Effector memory CD4-positive, alpha-beta T cell (primary cell): ENCODE results near the gene ZNF276.

Experiments used
- DNase-seq, 3 donors: peaks; one replicate each; pipeline ENCODE4 v3.0.0-alpha.2; 2020
- H3K27ac ChIP-seq: 2 replicates; pipeline ENCODE4 v1.7.0; 2013; ENCODE audit warnings: mild to moderate bottlenecking, low read length, moderate library complexity; ENCODE audit not compliant: insufficient read depth, poor library complexity, severe bottlenecking
- H3K27me3 ChIP-seq: replicated peaks from 2 replicates; pipeline ENCODE4 v1.7.0; 2013; ENCODE audit warnings: mild to moderate bottlenecking, low read length; ENCODE audit not compliant: insufficient read depth, control insufficient read depth, poor library complexity, severe bottlenecking
- H3K36me3 ChIP-seq: 2 replicates; pipeline ENCODE4 v1.7.0; 2013; ENCODE audit warnings: mild to moderate bottlenecking, low read length, moderate library complexity; ENCODE audit not compliant: control insufficient read depth, insufficient read depth
- H3K4me1 ChIP-seq: 2 replicates; pipeline ENCODE4 v1.7.0; 2013; ENCODE audit warnings: low read length, mild to moderate bottlenecking; ENCODE audit not compliant: control insufficient read depth, insufficient read depth, poor library complexity, severe bottlenecking
- H3K4me3 ChIP-seq: 2 replicates; pipeline ENCODE4 v1.7.0; 2013; ENCODE audit warnings: low read length, low read depth, mild to moderate bottlenecking; ENCODE audit not compliant: insufficient read depth, poor library complexity, severe bottlenecking
- H3K9me3 ChIP-seq: 2 replicates; pipeline ENCODE4 v1.7.0; 2013; ENCODE audit warnings: mild to moderate bottlenecking, low read length, moderate library complexity; ENCODE audit not compliant: control insufficient read depth

The ZNF276 gene

DNA sequence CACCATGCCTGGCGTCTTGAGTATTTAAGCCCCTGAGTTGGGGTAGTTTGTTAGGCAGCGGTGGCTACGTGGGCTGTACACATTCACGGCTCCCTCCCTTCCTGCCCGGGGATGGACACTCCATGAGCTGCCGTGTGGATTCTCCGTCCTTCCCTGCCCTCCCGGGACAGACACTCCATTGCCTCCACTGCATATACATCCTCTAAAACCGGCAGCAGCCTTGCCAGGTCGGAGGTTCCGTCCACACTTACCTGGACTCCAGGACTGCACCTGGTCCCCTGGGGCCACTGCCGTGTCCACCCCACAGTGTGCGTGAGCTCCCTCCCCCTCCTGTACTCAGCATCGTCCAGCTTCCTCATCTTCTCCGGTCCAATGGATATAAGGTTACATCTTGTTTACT, 16.3 kb upstream of the ZNF276 start:
- Histone ChIP-seq H3K27me3 (no peaks in the 10 kb centered on the region), H3K36me3 (no peaks in the 10 kb centered on the region), H3K4me3 (no peak overlapping the region), H3K9me3 (no peaks in the 10 kb centered on the region), H3K27ac (no peak overlapping the region), H3K4me1 (peaks cover 21% of the 10 kb centered on the region)
- DNase-seq = no peak

DNA sequence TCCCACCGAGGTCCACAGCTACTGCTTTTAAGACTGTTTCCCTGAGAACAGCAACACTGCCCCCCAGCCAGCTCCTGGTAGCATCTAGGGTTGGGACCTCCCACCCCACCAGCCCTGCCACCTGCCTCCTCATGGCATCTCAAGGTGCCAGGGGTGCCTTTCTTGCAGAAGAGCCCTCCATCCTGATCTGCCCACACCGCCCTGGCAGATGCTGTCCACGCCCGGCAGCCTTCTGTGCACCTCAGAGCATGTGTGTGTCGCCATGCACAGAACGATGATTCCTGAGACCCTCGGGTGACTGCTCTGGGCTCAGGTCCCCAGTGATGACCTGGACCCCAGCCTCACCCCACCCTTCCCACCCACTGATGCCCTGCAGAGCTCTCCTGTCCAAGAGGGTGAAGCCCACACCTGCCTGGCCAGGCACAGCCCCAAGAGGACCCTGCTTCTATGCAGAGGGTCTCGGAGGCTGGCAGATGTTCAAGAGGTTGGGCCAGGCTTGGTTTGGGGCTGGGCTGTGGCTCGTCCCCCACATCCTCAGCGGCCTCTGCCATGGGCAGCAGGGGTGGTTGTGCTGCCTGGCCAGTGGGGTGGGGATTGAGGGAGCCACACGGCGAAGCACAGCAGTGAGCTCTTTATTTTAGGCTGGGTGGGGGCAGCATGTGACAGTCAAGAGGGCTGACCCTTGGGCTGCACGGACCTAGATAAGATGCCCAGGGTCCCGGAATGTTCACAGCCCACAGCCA, 14.6 kb upstream of the ZNF276 start:
- Histone ChIP-seq H3K4me3 (no peak overlapping the region), H3K4me1 (peaks cover 8% of the 10 kb centered on the region), H3K27me3 (no peaks in the 10 kb centered on the region), H3K36me3 (no peaks in the 10 kb centered on the region), H3K27ac (no peak overlapping the region), H3K9me3 (no peaks in the 10 kb centered on the region)
- DNase-seq = no peak

GRCh38 chr16:89707695-89708094, 13.6 kb upstream of the ZNF276 start:
- Histone ChIP-seq H3K27ac (no peak overlapping the region), H3K27me3 (no peaks in the 10 kb centered on the region), H3K4me3 (no peak overlapping the region), H3K9me3 (no peaks in the 10 kb centered on the region), H3K4me1 (peaks cover 13% of the 10 kb centered on the region), H3K36me3 (no peaks in the 10 kb centered on the region)
- no peak for DNase-seq

DNA sequence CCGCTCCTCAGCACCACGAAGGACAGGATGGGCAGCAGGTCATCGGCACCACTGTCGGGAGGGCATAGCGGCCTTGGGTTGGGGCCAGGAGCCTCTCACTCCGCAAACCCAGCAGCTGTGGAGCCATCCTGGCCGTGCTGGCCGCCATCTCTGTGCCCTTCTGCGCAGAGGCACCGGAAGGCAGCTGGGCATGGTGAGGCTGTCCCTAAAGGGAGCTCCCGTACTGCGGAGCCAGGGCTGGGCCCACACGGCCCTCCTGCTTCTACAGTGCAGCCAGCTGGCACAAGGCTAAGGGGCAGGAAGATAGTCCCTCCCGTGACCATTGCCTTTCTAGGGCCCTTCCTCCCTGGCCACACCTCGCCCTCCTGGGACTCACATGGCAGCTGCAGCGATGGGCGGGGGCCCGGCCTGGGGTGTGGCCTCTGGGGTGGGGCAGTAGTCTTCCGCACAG, 12.8 kb upstream of the ZNF276 start:
- Histone ChIP-seq H3K36me3 (no peaks in the 10 kb centered on the region), H3K27me3 (no peaks in the 10 kb centered on the region), H3K27ac (no peak overlapping the region), H3K9me3 (no peaks in the 10 kb centered on the region), H3K4me1 (peaks cover 15% of the 10 kb centered on the region), H3K4me3 (no peak overlapping the region)
- no peak for DNase-seq

DNA sequence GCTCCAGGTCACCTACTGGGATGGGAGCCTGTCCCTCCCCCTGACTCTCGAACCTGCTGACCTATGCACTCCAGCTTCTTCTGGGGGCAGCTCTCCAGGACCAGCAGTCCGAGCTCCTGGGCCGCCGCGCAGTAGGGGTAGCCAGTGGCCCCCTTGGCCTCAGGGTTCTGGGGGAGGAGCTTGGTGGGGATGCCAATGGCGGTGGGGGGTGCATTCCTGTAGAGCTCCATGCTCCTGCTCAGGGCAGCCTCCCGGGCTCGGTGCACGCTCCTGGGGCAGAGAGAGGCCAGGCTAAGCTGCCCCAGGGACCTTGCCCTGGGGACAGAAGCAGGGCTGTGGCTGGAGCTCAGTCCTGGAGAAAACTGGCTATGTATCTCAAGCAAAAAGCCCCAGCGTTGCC, 12.2 kb upstream of the ZNF276 start:
- no peaks in the 10 kb centered on the region for H3K9me3 ChIP-seq
- no peak overlapping the region for H3K4me3 ChIP-seq
- DNase-seq = no peak
- H3K36me3 ChIP-seq = no peaks in the 10 kb centered on the region
- no peak overlapping the region for H3K27ac ChIP-seq
- H3K4me1 ChIP-seq = peaks cover 15% of the 10 kb centered on the region
- H3K27me3 ChIP-seq = no peaks in the 10 kb centered on the region

DNA sequence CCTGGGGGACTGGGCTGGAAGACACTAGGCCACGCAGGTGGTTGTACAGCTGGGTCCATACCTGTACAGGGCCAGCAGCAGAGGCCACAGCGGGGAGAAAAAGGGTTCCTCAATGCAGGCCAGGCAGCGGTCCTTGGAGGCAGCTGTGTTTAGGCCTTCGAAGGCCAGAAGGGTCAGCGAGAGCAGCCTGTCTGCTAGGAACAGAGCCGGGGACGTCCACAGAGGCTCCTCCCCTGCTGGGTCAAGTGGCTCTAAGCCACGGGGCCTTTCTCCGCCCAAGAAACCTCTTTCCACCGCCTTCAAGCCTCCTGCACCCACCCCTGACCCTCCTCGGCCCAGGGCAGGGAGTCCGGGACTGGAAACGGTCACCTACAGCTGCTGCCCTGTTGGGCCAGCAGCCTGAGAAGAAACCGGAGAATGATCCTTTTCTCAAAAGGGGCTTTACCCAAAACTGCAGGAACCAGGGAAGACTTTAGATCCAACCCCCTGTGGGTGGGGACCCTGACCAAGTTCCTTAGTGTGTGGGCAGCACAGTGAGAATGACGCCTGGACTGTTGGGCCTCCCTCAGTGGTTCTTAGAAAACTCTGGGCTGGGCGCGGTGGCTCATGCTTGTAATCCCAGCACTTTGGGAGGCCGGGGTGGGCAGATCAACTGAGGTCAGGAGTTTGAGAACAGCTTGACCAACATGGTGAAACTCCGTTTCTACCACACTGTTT, 11.5 kb upstream of the ZNF276 start:
- H3K4me3 ChIP-seq = no peak overlapping the region
- no peaks in the 10 kb centered on the region for H3K9me3 ChIP-seq
- peaks cover 15% of the 10 kb centered on the region for H3K4me1 ChIP-seq
- H3K27ac ChIP-seq = no peak overlapping the region
- H3K27me3 ChIP-seq = no peaks in the 10 kb centered on the region
- no peak for DNase-seq
- no peaks in the 10 kb centered on the region for H3K36me3 ChIP-seq

GRCh38 chr16:89710709-89711564, 10.4 kb upstream of the ZNF276 start:
- DNase-seq = no peak
- Histone ChIP-seq H3K9me3 (no peaks in the 10 kb centered on the region), H3K4me3 (no peak overlapping the region), H3K27me3 (no peaks in the 10 kb centered on the region), H3K4me1 (peaks cover 15% of the 10 kb centered on the region), H3K27ac (no peak overlapping the region), H3K36me3 (no peaks in the 10 kb centered on the region)

DNA sequence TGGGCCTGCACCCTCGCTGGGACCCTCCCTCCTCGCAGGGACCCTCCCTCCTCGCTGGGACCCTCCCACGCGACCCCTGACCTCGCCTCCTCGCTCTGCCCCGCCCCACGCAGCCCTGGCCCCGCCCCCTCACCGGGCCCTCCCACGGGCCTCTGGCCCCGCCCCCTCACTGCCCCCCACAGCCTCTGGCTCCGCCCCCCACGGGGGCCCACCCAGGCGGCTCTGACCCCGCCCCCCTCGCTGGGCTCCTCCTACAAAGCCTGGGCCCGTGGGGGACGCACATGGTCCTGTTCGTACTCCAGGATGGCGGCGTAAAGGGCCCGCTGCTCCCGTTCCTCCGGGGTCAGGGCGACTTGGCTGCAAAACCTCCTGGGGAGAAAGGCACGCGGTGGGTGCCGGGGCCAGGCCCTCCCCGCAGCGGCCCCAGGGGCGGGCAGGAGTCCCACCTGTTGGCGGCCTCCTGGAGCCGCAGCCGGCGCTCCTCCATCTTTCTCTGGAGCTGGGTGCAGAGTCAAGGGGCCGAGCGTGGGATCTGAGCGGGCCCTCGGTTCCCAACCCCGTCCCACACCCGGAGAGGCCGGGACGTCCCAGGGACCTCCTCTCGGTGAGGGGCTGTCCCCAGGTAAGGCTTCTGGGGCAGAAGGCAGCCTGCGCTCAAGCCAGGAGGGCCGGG, 9.6 kb upstream of the ZNF276 start:
- Histone ChIP-seq H3K27ac (no peak overlapping the region), H3K27me3 (no peaks in the 10 kb centered on the region), H3K4me3 (peak overlapping the region; percentile 55), H3K36me3 (no peaks in the 10 kb centered on the region), H3K9me3 (no peaks in the 10 kb centered on the region), H3K4me1 (peaks cover 11% of the 10 kb centered on the region)
- peak; percentile 47 to 65 (median 61) for DNase-seq

GRCh38 chr16:89712274-89712781, 9.0 kb upstream of the ZNF276 start:
- no peak for DNase-seq
- H3K27me3 ChIP-seq = no peaks in the 10 kb centered on the region
- H3K9me3 ChIP-seq = no peaks in the 10 kb centered on the region
- H3K27ac ChIP-seq = no peak overlapping the region
- H3K4me3 ChIP-seq = peak overlapping the region; percentile 55
- H3K36me3 ChIP-seq = no peaks in the 10 kb centered on the region
- peaks cover 11% of the 10 kb centered on the region for H3K4me1 ChIP-seq
